MM.1S (cell line): ENCODE measurements around the gene HEXIM2.

Experiments
- DNase-seq: peaks from one replicate; pipeline ENCODE4 v3.0.0-alpha.2; 2015
- H2AFZ ChIP-seq: fragments of 300-600 bp; sonication (generic); 2 replicates; pipeline ENCODE4 v1.6.0; 2016; ENCODE audit warnings: antibody characterized with exemption, low read length
- H3F3A ChIP-seq: fragments of 300-600 bp; sonication (generic); 2 replicates; pipeline ENCODE4 v1.6.1; 2016; ENCODE audit warnings: mild to moderate bottlenecking, antibody characterized with exemption, low read length, moderate library complexity, mixed read lengths; ENCODE audit not compliant: insufficient read depth
- H3K27ac ChIP-seq: fragments of 300-600 bp; sonication (generic); 2 replicates; pipeline ENCODE4 v1.5.1; 2016; ENCODE audit warnings: mild to moderate bottlenecking, low read length
- H3K27me3 ChIP-seq: fragments of 300-600 bp; sonication (generic); replicated peaks from 2 replicates; pipeline ENCODE4 v1.6.0; 2016; ENCODE audit warnings: low read length; ENCODE audit not compliant: insufficient read depth
- H3K36me3 ChIP-seq: fragments of 300-600 bp; sonication (generic); replicated peaks from 2 replicates; pipeline ENCODE4 v1.6.1; 2016; ENCODE audit warnings: mild to moderate bottlenecking, low read length, mixed read lengths; ENCODE audit not compliant: insufficient read depth
- H3K4me1 ChIP-seq: fragments of 300-600 bp; sonication (generic); 2 replicates; pipeline ENCODE4 v1.6.1; 2016; ENCODE audit warnings: low read length, mixed read lengths
- H3K4me2 ChIP-seq: fragments of 300-600 bp; sonication (generic); 2 replicates; pipeline ENCODE4 v1.6.0; 2016; ENCODE audit warnings: low read depth, low read length
- H3K4me3 ChIP-seq: fragments of 300-600 bp; sonication (generic); 2 replicates; pipeline ENCODE4 v1.5.1; 2016; ENCODE audit warnings: low read length, mixed read lengths
- H3K79me2 ChIP-seq: fragments of 300-600 bp; sonication (generic); 2 replicates; pipeline ENCODE4 v1.6.1; 2016; ENCODE audit warnings: mixed run types, low read length, mixed read lengths
- H3K9ac ChIP-seq: fragments of 300-600 bp; sonication (generic); 2 replicates; pipeline ENCODE4 v1.6.1; 2016; ENCODE audit warnings: low read length, mixed read lengths
- H3K9me2 ChIP-seq: fragments of 300-600 bp; sonication (generic); replicated peaks from 2 replicates; pipeline ENCODE4 v1.6.1; 2016; ENCODE audit warnings: mild to moderate bottlenecking, low read length, mixed read lengths; ENCODE audit not compliant: insufficient read depth
- H3K9me3 ChIP-seq: fragments of 300-600 bp; sonication (generic); replicated peaks from 2 replicates; pipeline ENCODE4 v1.6.1; 2016; ENCODE audit warnings: mild to moderate bottlenecking, low read length, mixed read lengths; ENCODE audit not compliant: insufficient read depth
- H4K20me1 ChIP-seq: fragments of 300-600 bp; sonication (generic); 2 replicates; pipeline ENCODE4 v1.6.1; 2016; ENCODE audit warnings: mild to moderate bottlenecking, low read length, moderate library complexity, mixed read lengths; ENCODE audit not compliant: insufficient read depth
- CTCF ChIP-seq: fragments of 300-600 bp; sonication (generic); IDR thresholded peaks from 2 replicates; pipeline ENCODE4 v1.5.1; 2016; ENCODE audit warnings: antibody characterized with exemption, low read length, mixed read lengths
- EZH2 ChIP-seq: fragments of 300-600 bp; sonication (generic); optimal IDR thresholded peaks from 2 replicates; pipeline ENCODE3; 2017; ENCODE audit warnings: low read depth, mild to moderate bottlenecking, antibody characterized with exemption, low read length, mixed read lengths
- EZH2phosphoT487 ChIP-seq: fragments of 300-600 bp; sonication (generic); IDR thresholded peaks from 2 replicates; pipeline ENCODE4 v1.6.1; 2018; ENCODE audit warnings: antibody characterized with exemption, low read length

HEXIM2 gene

DNA sequence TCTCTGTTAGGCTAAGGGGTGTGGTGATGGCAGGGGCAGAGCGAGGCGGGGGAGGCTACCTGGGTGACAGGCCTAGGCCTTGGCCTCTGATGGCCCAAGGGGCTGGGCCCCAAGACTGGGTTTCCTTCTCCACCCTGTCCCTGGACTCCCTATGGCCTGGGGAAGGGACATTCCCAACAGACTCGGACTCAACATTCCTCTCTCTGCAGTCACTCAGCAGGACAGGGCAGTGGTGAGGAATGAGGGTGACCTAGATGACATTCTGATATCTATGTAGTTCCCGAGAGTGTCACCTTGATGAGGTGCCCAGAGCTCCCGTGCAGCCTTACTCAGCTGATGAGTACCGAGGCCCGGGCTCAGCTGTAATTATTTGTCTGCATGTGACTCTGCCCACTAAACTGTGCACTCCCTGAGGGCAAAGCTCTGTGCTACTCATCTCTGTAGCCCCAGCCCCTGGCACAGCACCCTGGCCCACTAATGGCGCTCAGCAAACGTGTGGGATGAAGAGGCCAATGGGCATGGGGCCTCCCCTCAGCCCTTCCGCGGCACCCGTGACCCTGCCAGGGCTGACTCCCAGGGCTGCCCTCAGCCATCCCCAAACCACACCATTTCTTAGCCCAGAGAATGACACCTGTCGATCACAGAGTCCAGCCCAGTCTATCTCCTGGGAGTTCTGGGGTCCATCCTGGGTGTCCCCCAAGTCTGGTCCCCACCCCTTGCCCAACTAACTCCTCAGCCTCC, 31.6 kb upstream of the HEXIM2 start:
- Histone ChIP-seq H3K27me3 (0 out of 2 replicates have a peak, but pooled peaks cover 8% of the 10 kb centered on the region), H3K4me3 (no peak overlapping the region), H3K9me2 (no peaks in the 10 kb centered on the region), H4K20me1 (no peaks in the 10 kb centered on the region), H3K36me3 (no peaks in the 10 kb centered on the region), H2AFZ (no peak overlapping the region), H3K9ac (no peak overlapping the region), H3K9me3 (no peaks in the 10 kb centered on the region), H3K4me1 (peaks cover 6% of the 10 kb centered on the region; the same call in 1 of the 2 replicates), H3K79me2 (no peaks in the 10 kb centered on the region), H3K4me2 (no peak overlapping the region), H3F3A (peaks cover 6% of the 10 kb centered on the region), H3K27ac (no peak overlapping the region)
- no peak for TF ChIP-seq EZH2
- no peak for TF ChIP-seq EZH2phosphoT487
- no peak for TF ChIP-seq CTCF
- DNase-seq = no peak

DNA sequence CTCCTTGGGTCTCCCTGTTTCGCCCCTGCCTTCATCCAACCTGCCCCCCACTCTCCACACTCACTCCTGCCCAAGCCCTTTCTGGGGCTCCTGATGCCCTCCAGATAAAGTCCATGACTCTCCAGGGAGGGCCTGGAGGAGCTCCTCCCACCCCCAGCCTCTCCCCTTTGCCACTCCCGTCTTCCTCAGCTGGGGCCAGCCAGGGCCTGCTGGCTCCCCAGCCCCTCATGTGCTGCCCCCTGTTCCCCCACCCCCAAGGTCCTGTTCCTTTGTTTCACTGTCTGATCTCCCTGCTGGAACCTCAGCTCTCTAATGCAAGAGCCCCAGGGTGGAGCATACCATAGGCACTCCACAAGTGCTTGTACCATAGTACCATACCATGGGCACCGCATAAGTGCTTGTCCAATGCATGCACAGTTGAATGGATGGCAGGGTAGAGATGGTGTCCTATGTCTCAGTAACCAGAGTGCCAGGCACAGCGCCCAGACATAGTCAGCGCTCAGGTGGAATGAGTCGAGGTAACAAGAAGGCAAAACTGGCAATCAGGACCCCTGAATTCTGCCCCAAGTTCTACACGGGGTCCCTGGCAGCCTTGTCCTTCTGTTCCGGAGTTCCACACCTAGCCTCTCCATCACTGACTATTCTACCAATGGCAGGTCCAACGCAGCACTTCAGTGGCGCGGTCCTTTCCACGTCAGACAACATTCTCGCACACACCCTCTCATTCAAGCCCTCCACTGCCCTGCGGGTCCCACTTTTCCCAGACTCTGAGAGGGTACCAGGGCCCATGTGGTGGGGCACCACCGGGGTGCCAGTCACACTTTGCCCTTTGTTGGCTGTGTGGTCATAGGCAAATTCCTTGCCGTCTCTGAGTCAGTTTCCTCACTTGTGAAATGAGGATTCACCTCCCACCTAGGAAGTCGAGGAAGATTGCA, 30.7 kb upstream of the HEXIM2 start:
- H4K20me1 ChIP-seq = no peaks in the 10 kb centered on the region
- peaks cover 6% of the 10 kb centered on the region for H3F3A ChIP-seq
- TF ChIP-seq EZH2 (no peak), EZH2phosphoT487 (no peak), CTCF (no peak)
- no peak overlapping the region for H3K4me3 ChIP-seq
- H3K27me3 ChIP-seq = 0 out of 2 replicates have a peak, but pooled peaks cover 8% of the 10 kb centered on the region
- peaks cover 6% of the 10 kb centered on the region; the same call in 1 of the 2 replicates for H3K4me1 ChIP-seq
- no peak for DNase-seq
- H3K27ac ChIP-seq = no peak overlapping the region
- no peak overlapping the region for H3K9ac ChIP-seq
- H3K4me2 ChIP-seq = no peak overlapping the region
- no peaks in the 10 kb centered on the region for H3K36me3 ChIP-seq
- no peaks in the 10 kb centered on the region for H3K9me3 ChIP-seq
- H2AFZ ChIP-seq = no peak overlapping the region
- H3K79me2 ChIP-seq = peaks cover 2% of the 10 kb centered on the region; the same call in 1 of the 2 replicates
- H3K9me2 ChIP-seq = no peaks in the 10 kb centered on the region

- H3K36me3 ChIP-seq = no peaks in the 10 kb centered on the region
- no peak overlapping the region for H3K27ac ChIP-seq
- H3K9me3 ChIP-seq = no peaks in the 10 kb centered on the region
- peaks cover 6% of the 10 kb centered on the region for H3F3A ChIP-seq
- H3K9me2 ChIP-seq = no peaks in the 10 kb centered on the region
- peak; percentile 74 for TF ChIP-seq CTCF
- TF ChIP-seq EZH2 = no peak
- peaks cover 10% of the 10 kb centered on the region for H3K4me1 ChIP-seq
- DNase-seq = peak; percentile 24
- peak overlapping the region; percentile 76 for H3K4me3 ChIP-seq
- peak overlapping the region; percentile 46; the same call in 1 of the 2 replicates for H3K9ac ChIP-seq
- H3K79me2 ChIP-seq = peaks cover 10% of the 10 kb centered on the region; the same call in 1 of the 2 replicates
- peak overlapping the region; percentile 99 for H3K4me2 ChIP-seq
- 0 out of 2 replicates have a peak, but pooled peaks cover 8% of the 10 kb centered on the region for H3K27me3 ChIP-seq
- no peaks in the 10 kb centered on the region for H4K20me1 ChIP-seq
- peak overlapping the region; percentile 91 for H2AFZ ChIP-seq
Measured at GRCh38 chr17:45131616-45132319, 29.9 kb upstream of the HEXIM2 start.
